Measurements from ENCODE around the gene KLHL22. TPM values are rescaled to one million over a fixed set of nuclear protein-coding genes. Genes with fewer than 3 reads are reported as not detected.

The KLHL22 gene
- total and polyA plus RNA-seq, 2 donors (not counting 1 experiment from before 2014, with no cell fraction given) = 17.4 to 35.3 TPM

- Histone ChIP-seq H4K20me1 (ENCODE audit: control insufficient read depth, extremely low read depth, insufficient read depth, low read length) (peaks cover 3% of the 10 kb centered on the region), H3K27ac (ENCODE audit: insufficient read depth, low read length) (no peak overlapping the region)
- DNase-seq (ENCODE audit: low read depth in 2 of 2) = no peak
Observed at GRCh38 chr22:20517841-20518592, 22.4 kb upstream of the KLHL22 start.

GRCh38 chr22:20517422-20517821, 21.8 kb upstream of the KLHL22 start:
- Histone ChIP-seq H3K36me3 (ENCODE audit: control insufficient read depth, insufficient read depth, low read length) (peaks cover 13% of the 10 kb centered on the region), H3K27me3 (ENCODE audit: control insufficient read depth, insufficient read depth, low read length) (no peaks in the 10 kb centered on the region), H3K4me2 (ENCODE audit: extremely low read depth, insufficient read depth, low read length) (no peak overlapping the region), H3K4me3 (replicated peaks in 1 of 4; ENCODE audit: control extremely low read depth in 1 of 4, insufficient read depth in 1 of 4, low read depth in 3 of 4, low read length in 4 of 4) (no peak overlapping the region), H3K9me3 (ENCODE audit: control insufficient read depth, insufficient read depth, low read depth, low read length) (no peaks in the 10 kb centered on the region), H3K9ac (ENCODE audit: insufficient read depth, low read length) (no peak overlapping the region), H3K79me2 (ENCODE audit: control insufficient read depth, insufficient read depth, low read length) (peaks cover 92% of the 10 kb centered on the region), H2AFZ (ENCODE audit: low read length) (no peak overlapping the region), H3K4me1 (ENCODE audit: control insufficient read depth, extremely low read depth, insufficient read depth, low read length) (peaks cover 20% of the 10 kb centered on the region), H3K27ac (ENCODE audit: insufficient read depth, low read length) (peak overlapping the region; percentile 31), H4K20me1 (ENCODE audit: control insufficient read depth, extremely low read depth, insufficient read depth, low read length) (peaks cover 3% of the 10 kb centered on the region)
- TF ChIP-seq EZH2 (IDR thresholded peaks at IDR 0.05; ENCODE audit: low read length, missing control alignments) (no peak), CTCF (conservative IDR thresholded peaks at IDR 0.05 in 1 of 2, IDR thresholded peaks at IDR 0.05 in 1 of 2; ENCODE audit: low read depth in 1 of 2, low read length in 2 of 2) (no peak)
- no peak for DNase-seq (ENCODE audit: low read depth in 2 of 2)

More at GRCh38 chr22:20517841-20518592, 22.4 kb upstream of the KLHL22 start:
- H3K4me1 ChIP-seq (ENCODE audit: control insufficient read depth, extremely low read depth, insufficient read depth, low read length) = peaks cover 26% of the 10 kb centered on the region
- no peak overlapping the region for H2AFZ ChIP-seq (ENCODE audit: low read length)
- no peaks in the 10 kb centered on the region for H3K9me3 ChIP-seq (ENCODE audit: control insufficient read depth, insufficient read depth, low read depth, low read length)
- peaks cover 92% of the 10 kb centered on the region for H3K79me2 ChIP-seq (ENCODE audit: control insufficient read depth, insufficient read depth, low read length)
- no peak overlapping the region for H3K4me3 ChIP-seq (replicated peaks in 1 of 4; ENCODE audit: control extremely low read depth in 1 of 4, insufficient read depth in 1 of 4, low read depth in 3 of 4, low read length in 4 of 4)
- TF ChIP-seq EZH2 (IDR thresholded peaks at IDR 0.05; ENCODE audit: low read length, missing control alignments) = no peak
- no peak for TF ChIP-seq CTCF (conservative IDR thresholded peaks at IDR 0.05 in 1 of 2, IDR thresholded peaks at IDR 0.05 in 1 of 2; ENCODE audit: low read depth in 1 of 2, low read length in 2 of 2)
- H3K9ac ChIP-seq (ENCODE audit: insufficient read depth, low read length) = no peak overlapping the region
- no peak overlapping the region for H3K4me2 ChIP-seq (ENCODE audit: extremely low read depth, insufficient read depth, low read length)
- H3K36me3 ChIP-seq (ENCODE audit: control insufficient read depth, insufficient read depth, low read length) = peaks cover 13% of the 10 kb centered on the region
- no peaks in the 10 kb centered on the region for H3K27me3 ChIP-seq (ENCODE audit: control insufficient read depth, insufficient read depth, low read length)

- H3K4me3 ChIP-seq (replicated peaks in 1 of 4; ENCODE audit: control extremely low read depth in 1 of 4, insufficient read depth in 1 of 4, low read depth in 3 of 4, low read length in 4 of 4) = no peak overlapping the region
- H4K20me1 ChIP-seq (ENCODE audit: control insufficient read depth, extremely low read depth, insufficient read depth, low read length) = peaks cover 3% of the 10 kb centered on the region
- peak overlapping the region; percentile 34 for H3K27ac ChIP-seq (ENCODE audit: insufficient read depth, low read length)
- peaks cover 17% of the 10 kb centered on the region for H3K4me1 ChIP-seq (ENCODE audit: control insufficient read depth, extremely low read depth, insufficient read depth, low read length)
- TF ChIP-seq CTCF (conservative IDR thresholded peaks at IDR 0.05 in 1 of 2, IDR thresholded peaks at IDR 0.05 in 1 of 2; ENCODE audit: low read depth in 1 of 2, low read length in 2 of 2) (no peak), EZH2 (IDR thresholded peaks at IDR 0.05; ENCODE audit: low read length, missing control alignments) (no peak)
- no peak overlapping the region for H3K9ac ChIP-seq (ENCODE audit: insufficient read depth, low read length)
- H3K79me2 ChIP-seq (ENCODE audit: control insufficient read depth, insufficient read depth, low read length) = peaks cover 93% of the 10 kb centered on the region
- H3K36me3 ChIP-seq (ENCODE audit: control insufficient read depth, insufficient read depth, low read length) = peaks cover 13% of the 10 kb centered on the region
- no peak overlapping the region for H2AFZ ChIP-seq (ENCODE audit: low read length)
- no peak for DNase-seq (ENCODE audit: low read depth in 2 of 2)
- H3K27me3 ChIP-seq (ENCODE audit: control insufficient read depth, insufficient read depth, low read length) = no peaks in the 10 kb centered on the region
- H3K4me2 ChIP-seq (ENCODE audit: extremely low read depth, insufficient read depth, low read length) = no peak overlapping the region
- no peaks in the 10 kb centered on the region for H3K9me3 ChIP-seq (ENCODE audit: control insufficient read depth, insufficient read depth, low read depth, low read length)
Observed at GRCh38 chr22:20516399-20516798, 20.8 kb upstream of the KLHL22 start.
